Fibroblast of skin of scalp (primary cell): ENCODE measurements around the gene WFS1.

Experiments
- DNase-seq: peaks from one replicate; pipeline ENCODE4 v3.0.0-alpha.2; 2013

Gene WFS1

GRCh38 chr4:6327220-6327917 is 57.7 kb downstream of the WFS1 start:
- peak; percentile 67 for DNase-seq

DNA sequence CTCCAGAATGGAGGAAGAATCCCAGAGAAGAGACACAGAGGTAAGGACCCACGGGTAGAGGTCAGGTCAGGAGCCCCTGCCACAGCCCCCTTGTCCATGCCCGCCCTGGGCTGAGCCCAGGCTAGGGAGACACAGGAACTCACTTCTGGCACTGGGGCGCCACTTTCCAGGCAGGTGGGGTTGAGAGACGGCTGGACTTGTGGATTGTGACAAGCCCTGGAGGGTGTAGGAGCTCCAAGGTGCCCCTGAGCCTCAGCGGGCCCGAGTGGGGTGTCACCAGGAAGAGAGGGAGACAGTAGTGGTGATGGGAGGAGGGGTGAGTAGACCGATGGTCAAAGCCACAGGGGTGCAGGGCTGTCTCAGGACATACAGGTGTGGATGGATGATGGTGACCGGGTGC is 58.9 kb downstream of the WFS1 start:
- DNase-seq, result no peak

DNA sequence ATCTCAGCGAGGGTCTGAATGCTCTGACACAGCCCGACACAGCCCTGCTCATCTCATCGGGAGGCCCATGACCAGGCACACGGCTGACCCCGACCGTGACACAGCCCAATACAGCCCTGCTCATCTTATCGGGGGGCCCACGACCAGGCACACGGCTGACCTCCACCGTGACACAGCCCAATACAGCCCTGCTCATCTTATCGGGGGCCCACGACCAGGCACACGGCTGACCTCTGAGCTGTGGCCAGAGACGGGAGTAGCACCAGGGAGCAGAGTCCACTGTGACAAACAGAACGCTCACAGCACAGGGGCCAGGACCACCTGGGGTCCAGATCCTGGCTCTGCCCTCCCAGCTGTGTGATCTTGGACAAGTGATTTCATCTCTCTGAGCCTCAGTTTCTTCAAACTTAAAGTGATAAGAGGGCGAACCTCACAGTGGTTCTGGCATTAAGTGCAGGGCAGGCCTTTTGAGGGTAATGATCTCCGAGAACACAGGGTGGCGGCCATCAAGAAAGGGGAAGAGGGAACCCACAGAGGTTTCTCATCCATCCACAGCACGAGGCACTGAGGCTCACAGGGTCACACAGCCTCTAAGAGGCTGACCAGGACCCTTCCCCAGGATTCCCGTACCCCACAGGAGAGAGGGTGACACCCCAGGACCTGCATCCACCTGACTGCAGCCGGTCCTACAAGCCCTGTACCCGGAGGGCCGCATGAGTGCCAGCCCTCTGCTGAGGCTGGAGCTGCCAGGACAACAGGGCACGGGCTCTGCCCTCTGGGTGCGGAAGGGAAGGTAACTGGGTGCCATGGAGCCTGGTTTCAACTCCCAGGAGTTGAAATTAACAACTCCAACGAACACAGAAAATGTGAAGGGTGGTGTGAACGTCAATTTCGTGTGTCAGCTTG is 60.1 kb downstream of the WFS1 start:
- DNase-seq, result no peak

- DNase-seq, result no peak
Observed at GRCh38 chr4:6330384-6330767, 60.7 kb downstream of the WFS1 start.

DNA sequence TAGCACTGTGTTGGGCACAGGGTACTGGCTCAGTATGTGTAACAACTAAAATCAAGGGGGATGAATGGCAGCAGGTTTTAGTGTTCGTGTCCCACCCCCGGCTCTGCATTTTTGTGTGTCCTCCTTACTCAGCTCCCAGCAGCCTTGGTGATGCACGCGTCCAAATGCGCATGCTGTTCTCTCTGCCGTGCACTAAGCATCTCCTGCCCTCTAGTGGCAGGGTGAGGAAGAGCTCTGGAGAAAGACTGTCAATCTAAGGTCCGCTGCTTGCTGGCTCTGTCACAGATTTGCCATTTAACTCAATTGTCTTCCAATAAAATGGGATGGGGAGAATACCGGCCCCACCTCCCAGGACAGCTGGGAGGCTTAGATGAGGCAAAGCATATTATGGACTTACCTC is 61.4 kb downstream of the WFS1 start:
- DNase-seq, result peak; percentile 20

GRCh38 chr4:6331468-6331867 is 61.8 kb downstream of the WFS1 start:
- DNase-seq, result no peak

GRCh38 chr4:6332042-6332668 is 62.5 kb downstream of the WFS1 start:
- DNase-seq, result peak; percentile 10

DNA sequence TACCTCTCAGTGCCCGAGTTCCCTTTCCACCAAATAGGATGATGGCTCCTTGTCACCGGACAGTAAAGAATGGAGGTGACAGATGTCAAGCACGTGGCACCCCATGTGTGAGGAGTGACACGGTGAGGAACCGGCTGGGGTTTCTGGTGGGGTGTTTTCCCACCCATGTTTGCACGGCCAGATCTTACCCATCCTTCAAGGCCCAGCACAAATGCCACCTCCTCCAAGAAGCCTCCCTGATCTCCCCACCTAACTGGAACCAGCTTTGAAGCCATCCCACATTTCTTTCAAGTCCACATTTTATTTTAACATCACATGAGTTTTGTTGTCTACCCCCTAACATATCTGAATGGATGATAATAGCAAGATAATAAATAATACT is 63.0 kb downstream of the WFS1 start:
- no peak for DNase-seq

DNA sequence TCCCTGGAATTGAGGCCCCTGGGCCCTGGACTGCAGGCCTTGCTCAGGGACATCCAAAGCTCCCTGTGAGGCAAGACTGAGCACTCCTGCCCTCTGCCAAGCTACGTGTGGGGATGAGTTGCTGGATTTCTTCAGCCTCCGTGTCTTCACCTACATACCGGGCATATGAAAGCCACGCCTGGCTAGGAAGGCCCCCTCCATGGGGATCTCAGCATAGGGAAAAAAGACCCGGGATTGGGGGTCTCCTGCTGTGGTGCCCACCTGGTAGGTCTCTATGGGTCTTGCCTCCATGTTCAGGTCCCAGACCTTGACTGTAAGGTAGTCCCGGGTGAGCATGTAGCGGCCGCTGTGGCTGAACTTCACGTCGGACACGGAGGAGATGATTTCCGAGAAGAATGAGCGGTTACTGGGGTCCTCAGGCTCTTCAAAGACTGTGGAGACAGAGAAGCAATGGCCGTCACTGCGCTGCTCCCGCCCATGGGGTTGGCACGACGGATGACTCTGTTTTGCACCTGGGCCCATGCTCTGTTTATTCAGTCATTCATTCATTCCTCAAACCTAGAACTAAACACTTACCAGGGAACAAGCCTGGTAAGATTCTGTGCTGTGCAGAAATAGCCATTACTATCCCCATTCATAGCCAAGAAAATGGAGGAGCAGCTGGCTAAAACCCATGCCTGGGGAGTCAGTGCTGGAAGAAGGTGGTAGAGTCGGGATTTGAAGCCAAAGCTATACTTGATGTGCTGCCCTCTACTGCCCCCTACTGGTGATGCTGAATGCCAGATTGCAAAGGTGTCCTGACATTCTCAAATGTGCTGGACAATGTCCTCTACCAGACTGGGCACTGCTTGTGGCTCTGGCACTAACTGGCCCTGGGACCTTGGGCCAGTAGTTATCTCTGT is 63.9 kb downstream of the WFS1 start:
- DNase-seq, result no peak

DNA sequence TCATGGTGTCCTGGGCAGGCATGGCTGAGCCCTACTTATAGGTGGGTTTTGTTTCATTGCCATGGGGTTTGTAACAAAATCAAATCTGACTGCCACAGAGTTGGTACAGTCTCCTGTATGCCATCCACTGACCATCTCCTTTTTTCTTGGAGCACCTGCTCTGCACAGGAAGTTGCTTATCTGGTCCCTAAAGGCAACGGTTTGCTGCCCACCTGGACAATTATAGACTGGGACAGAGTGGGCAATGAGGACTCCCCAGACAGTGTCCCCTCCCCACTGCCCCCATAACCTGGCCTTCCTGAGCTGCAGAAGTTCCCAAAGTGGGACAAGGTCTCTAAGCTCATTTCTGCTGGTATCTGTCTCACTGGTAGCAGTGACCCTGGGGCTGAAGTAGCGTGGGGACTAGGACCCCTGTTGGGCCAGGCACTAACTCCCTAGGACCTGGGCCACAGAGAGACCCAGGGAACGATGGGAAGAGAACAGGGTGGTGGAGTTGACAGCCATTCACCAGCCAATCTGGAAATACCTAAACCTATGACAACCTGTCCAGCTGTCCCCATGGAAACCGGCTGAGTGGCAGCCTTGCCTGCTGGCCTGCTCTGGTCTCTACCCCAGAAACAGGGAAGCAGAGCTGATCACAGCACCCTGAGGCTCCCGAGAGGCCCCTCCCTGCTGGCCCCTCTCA is 64.7 kb downstream of the WFS1 start:
- DNase-seq, result no peak

- DNase-seq, result no peak
Observed at GRCh38 chr4:6335040-6335590, 65.5 kb downstream of the WFS1 start.

GRCh38 chr4:6336166-6336565 is 66.5 kb downstream of the WFS1 start:
- no peak for DNase-seq

DNA sequence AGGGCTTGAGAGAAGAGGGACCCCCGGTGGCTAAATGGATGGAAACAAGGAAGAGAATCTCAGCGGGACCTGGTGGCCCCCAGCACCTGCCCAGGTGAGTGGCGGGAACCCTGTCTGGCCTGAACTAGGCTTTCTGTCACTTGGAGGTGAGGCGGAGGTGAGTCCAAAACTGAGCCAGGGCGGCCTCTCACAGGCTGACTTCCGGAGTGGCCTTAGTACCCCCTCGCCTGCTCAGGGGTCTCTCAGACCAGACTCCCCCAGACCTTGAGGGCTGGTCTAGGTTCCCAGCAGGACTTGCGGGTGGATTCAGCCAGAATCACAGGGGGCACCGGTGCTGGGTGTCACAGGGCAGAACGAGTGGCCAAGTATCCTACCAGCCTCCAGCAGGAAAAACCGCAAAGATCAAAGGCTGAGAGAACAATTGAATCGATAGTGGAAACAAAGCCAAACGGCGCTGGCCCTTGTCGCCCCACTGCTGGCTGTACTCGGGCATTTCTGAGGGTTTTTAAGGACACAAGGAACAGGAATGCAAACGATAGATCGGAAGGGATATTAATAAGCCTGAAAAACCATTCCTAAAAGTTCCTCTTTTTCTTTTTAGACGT is 67.8 kb downstream of the WFS1 start:
- DNase-seq, result no peak

DNA sequence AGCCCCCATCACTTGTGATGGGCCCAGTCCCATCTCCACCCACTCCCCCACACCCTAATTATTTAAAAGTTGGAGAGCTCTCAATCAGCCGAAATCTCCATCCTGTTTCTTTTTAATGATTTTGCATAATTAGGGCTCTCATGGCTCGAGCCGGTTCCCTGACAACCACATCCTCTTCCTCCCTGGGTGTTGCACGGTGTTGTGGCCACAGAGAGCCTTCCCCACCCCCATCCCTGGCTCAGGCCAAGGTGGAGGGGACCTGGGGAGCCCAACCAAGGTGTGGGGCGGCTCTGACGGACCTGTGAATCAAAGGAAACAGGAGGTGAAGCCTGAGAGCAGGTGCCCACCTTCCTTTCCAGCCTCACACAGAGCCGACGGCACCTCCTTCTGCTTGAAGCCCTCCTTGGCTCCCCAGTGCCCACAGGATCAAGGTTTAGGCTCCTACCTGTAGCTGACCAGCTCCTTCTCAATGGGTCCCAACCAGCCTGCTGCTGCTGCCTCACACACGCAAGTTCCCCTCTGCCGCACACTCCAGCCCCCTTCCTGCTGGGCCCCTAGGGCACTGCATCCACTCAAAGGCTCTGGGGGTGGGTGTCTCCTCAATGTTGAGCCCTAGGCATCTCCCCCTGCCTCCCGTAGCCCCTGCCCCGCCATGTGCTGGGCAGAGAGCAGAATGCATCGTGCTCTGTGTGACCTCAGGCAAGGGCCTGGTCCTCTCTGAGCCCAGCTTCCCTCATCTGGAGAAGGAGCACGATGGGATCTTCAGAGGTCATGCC is 68.7 kb downstream of the WFS1 start:
- DNase-seq, result no peak

DNA sequence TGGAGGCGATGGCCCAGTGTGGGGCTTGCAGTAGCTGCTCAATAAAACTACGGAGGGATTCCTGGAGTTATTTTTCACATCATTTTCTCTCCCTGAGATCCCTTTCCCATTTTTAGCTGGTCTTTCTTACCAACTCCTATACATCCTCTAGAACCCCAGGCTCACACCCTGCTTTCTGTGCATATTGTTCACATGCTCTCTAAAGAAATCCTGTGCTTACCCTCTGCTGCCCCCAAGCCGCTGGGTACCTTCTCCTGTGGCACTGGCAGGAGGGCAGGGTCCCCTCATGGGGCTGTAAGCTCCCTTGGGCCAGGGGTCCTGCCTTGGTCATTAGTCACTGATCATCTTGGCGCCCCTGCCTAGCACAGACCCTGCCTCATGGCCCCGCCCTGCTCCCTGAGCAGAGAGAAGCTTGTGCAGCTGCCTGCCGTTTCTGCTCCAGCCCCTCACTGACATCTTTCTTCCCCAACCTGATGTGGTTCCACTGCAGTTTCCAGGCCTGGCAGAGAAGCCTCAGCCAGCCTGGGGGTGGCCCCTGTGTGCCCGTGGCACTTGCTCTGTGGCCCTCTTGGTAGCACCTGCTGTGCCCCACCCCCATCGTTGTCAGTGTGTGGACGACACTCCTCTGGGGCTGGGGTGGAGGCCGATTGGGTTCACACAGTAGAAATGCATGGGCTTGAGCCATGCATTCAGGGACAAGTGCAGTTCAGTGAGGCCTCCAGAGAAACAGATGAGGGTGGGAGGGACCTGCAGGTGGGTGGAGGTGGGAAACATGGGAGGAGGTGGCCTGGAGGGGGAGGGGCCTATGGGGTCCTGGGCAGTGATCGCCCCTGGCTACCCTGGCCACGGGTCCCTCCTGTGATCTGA is 69.5 kb downstream of the WFS1 start:
- DNase-seq, result no peak

- no peak for DNase-seq
Observed at GRCh38 chr4:6339818-6340445, 70.3 kb downstream of the WFS1 start.

- DNase-seq, result no peak
Observed at GRCh38 chr4:6340446-6341015, 70.9 kb downstream of the WFS1 start.

DNA sequence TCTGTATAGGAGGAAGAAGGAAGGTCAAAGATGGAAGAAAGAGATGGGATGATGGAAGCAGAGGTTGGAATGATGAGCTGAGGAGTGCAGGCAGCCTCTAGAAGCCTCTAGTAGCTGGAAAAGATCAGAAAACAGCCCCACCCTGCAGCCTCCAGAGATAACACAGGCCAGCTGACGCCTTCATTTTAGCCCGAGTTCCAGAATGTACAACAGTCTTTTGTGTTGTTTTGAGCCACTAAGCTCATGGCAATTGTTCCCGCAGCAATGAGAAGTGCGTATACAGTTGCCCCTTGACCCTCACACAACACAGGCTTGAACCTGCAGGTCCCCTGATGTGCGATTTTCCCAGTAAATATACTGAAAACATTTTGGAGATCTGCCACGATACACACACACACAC is 72.0 kb downstream of the WFS1 start:
- no peak for DNase-seq
